Neutrophil (primary cell): Measurements from ENCODE around the gene HSF5.

Source experiments
- H3K27ac ChIP-seq: fragments of 200-600 bp; sonication (generic); 2 replicates; pipeline ENCODE4 v1.5.1; 2016; ENCODE audit warnings: mild to moderate bottlenecking, moderate library complexity
- H3K27me3 ChIP-seq: fragments of 200-600 bp; sonication (generic); 2 replicates; pipeline ENCODE4 v1.6.0; 2016; ENCODE audit warnings: mild to moderate bottlenecking
- H3K36me3 ChIP-seq: fragments of 200-600 bp; sonication (generic); 2 replicates; pipeline ENCODE4 v1.5.1; 2017
- H3K4me1 ChIP-seq, 2 experiments: fragments of 200-600 bp in 1 of 2; sonication (generic) in 1 of 2; 1 replicate in 1 of 2; 2 replicates in 1 of 2; pipeline versions ENCODE4 v1.5.1 to v1.6.1; 2013 to 2016; ENCODE audit warnings: low read depth in 1 of 2, low read length in 1 of 2, mild to moderate bottlenecking in 1 of 2, moderate library complexity in 1 of 2; ENCODE audit not compliant: control insufficient read depth in 1 of 2, insufficient read depth in 1 of 2
- H3K4me3 ChIP-seq, 2 experiments: fragments of 200-600 bp in 1 of 2; sonication (generic) in 1 of 2; 1 replicate in 1 of 2; 2 replicates in 1 of 2; pipeline ENCODE4 v1.5.1; 2013 to 2016; ENCODE audit warnings: low read depth in 1 of 2, low read length in 1 of 2, mild to moderate bottlenecking in 1 of 2, moderate library complexity in 1 of 2
- H3K9me3 ChIP-seq: fragments of 200-600 bp; sonication (generic); 2 replicates; pipeline ENCODE4 v1.5.1; 2016
- TF ChIP-seq, protein P1 (sequence below): fragments of 200-600 bp; sonication (generic); IDR thresholded peaks from 2 replicates; pipeline ENCODE4 v1.5.1; 2016; ENCODE audit warnings: antibody characterized with exemption

The HSF5 gene

DNA sequence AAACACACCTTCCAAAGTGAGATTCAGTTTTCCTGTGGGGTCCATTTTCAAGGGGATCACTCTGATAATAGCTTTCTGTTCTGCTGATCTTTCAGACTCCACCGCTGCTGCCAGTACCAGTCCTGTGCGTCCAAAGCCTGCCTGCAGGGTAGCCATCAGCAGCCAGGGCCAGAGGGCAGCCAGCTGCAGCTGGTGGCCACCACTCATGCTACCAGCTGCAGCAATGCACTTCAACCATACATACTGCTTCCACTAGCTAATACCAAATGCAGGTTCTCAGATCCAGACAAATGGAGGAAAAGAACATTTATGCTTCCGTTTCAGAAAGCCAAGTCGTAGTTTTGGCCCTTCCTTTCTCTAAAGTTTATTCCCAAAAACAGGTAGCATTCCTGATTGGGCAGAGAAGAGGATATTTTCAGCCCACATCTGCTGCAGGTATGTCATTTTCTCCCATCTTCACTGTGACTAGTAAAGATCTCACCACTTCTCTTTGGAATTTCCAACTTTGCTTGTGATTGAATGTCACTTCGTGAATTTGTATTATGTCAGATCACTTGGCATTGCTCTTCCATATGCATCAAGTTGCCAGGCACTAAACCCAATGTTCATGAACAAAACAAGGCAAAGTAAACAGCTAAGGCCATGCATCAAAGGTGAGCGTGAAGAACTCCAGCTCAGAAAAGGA is 72.7 kb downstream of the HSF5 start:
- TF ChIP-seq, protein P1, sequence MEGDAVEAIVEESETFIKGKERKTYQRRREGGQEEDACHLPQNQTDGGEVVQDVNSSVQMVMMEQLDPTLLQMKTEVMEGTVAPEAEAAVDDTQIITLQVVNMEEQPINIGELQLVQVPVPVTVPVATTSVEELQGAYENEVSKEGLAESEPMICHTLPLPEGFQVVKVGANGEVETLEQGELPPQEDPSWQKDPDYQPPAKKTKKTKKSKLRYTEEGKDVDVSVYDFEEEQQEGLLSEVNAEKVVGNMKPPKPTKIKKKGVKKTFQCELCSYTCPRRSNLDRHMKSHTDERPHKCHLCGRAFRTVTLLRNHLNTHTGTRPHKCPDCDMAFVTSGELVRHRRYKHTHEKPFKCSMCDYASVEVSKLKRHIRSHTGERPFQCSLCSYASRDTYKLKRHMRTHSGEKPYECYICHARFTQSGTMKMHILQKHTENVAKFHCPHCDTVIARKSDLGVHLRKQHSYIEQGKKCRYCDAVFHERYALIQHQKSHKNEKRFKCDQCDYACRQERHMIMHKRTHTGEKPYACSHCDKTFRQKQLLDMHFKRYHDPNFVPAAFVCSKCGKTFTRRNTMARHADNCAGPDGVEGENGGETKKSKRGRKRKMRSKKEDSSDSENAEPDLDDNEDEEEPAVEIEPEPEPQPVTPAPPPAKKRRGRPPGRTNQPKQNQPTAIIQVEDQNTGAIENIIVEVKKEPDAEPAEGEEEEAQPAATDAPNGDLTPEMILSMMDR, result no peak
- no peaks in the 10 kb centered on the region for H3K36me3 ChIP-seq
- no peak overlapping the region for H3K4me3 ChIP-seq
- H3K27ac ChIP-seq, result no peak overlapping the region
- peaks cover 7 to 10% of the 10 kb centered on the region in 2 experiments for H3K4me1 ChIP-seq
- H3K9me3 ChIP-seq, result no peaks in the 10 kb centered on the region
- no peaks in the 10 kb centered on the region for H3K27me3 ChIP-seq

DNA sequence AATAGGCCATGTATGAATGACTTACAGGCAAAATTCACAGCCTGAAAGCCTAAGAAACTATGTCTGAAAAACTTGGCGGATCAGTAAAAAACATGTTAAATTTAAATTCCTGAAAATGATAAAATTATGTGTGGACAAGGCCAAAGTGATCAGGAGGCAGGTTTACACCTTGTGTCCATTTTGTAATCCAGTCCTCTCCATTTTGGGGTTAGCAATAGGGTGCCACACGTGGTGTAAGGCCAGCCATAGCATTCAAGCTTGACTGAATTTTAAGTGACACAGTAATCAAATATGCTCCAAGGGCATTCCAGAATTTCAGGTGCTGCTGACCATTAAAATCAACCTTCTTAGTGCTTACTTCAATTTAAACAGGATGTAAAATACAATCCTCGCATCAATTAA is 73.6 kb downstream of the HSF5 start:
- H3K9me3 ChIP-seq, result no peaks in the 10 kb centered on the region
- TF ChIP-seq, protein P1, result no peak
- no peaks in the 10 kb centered on the region for H3K27me3 ChIP-seq
- no peaks in the 10 kb centered on the region for H3K36me3 ChIP-seq
- H3K4me1 ChIP-seq, result peaks cover 7 to 10% of the 10 kb centered on the region in 2 experiments
- no peak overlapping the region for H3K27ac ChIP-seq
- no peak overlapping the region for H3K4me3 ChIP-seq

DNA sequence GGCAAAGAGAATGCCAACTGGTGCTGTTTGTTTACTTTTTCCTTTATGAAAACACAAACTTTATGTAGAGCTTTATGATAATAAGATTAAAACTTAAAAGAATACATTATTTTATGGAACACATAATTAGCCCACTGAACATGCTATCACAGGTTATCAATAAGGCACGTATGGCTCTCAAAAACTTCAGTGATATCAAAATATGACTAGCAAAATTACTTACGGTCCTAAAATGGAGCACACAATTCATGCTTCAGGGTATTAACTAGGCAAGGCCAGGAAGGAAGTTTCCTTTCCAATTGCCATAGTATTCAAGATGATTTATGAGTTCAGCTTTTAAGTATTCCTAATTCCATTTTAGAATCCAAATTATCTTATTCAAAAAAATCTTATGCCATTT is 74.5 kb downstream of the HSF5 start:
- Histone ChIP-seq H3K4me1 (peaks cover 7 to 10% of the 10 kb centered on the region in 2 experiments), H3K27me3 (no peaks in the 10 kb centered on the region), H3K36me3 (no peaks in the 10 kb centered on the region), H3K4me3 (no peak overlapping the region), H3K27ac (no peak overlapping the region), H3K9me3 (no peaks in the 10 kb centered on the region)
- TF ChIP-seq, protein P1, result no peak

GRCh38 chr17:58412961-58413586 is 75.1 kb downstream of the HSF5 start:
- Histone ChIP-seq H3K27me3 (no peaks in the 10 kb centered on the region), H3K36me3 (no peaks in the 10 kb centered on the region), H3K4me1 (peaks cover 7 to 10% of the 10 kb centered on the region in 2 experiments), H3K9me3 (no peaks in the 10 kb centered on the region), H3K4me3 (no peak overlapping the region), H3K27ac (no peak overlapping the region)
- TF ChIP-seq, protein P1, result no peak

DNA sequence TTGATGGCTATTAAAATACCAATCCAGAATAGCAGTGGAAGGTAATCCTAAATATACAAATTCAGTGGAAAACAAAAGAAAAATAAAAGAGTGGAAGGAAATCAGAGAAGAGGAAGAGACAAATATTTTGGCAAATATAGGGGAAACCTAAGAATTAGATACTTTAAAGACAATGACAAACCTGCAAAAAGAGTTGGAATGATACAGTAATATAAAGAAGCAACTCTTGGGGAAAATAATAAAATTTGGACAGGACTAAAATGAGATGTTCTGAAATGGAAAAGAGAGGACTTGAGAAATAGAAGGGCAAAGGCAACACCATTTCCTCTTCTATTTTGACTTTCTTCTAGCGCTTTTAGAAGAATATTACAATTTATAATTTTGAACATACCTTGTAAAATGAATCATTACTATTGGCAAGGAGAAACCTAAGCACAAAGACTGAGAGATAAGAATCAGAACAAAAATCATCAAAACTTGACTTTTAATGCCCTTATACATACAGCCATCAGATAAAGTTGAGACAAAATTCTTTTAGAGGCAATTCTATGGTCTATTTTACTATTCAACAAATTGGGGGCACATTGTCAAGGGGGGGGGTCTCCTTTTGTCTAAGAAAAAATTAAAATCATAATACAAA is 76.0 kb downstream of the HSF5 start:
- Histone ChIP-seq H3K4me1 (peaks cover under 1 to 3% of the 10 kb centered on the region in 2 experiments), H3K4me3 (no peak overlapping the region), H3K9me3 (no peaks in the 10 kb centered on the region), H3K36me3 (no peaks in the 10 kb centered on the region), H3K27me3 (no peaks in the 10 kb centered on the region), H3K27ac (no peak overlapping the region)
- TF ChIP-seq, protein P1, result no peak
